Activated CD8-positive, alpha-beta memory T cell treated with anti-CD3 and anti-CD28 coated beads, Interleukin-2, amount 50 U/mL, for 1 hour (primary cell): ENCODE measurements around the gene NR3C1.

ENCODE experiments used
- DNase-seq: peaks from one replicate; pipeline ENCODE4 v3.0.0-alpha.2; 2020; ENCODE audit errors: extremely low read depth

The NR3C1 gene

GRCh38 chr5:143403593-143404415 is at the start of gene NR3C1:
TSS of gene NR3C1 (minus strand) at chr5:143403686. CDS start at chr5:143400839, 2,847 bp downstream.
- DNase-seq: peak; percentile 58

GRCh38 chr5:143449772-143450171 is 46.3 kb upstream of the NR3C1 start:
- DNase-seq: no peak

DNA sequence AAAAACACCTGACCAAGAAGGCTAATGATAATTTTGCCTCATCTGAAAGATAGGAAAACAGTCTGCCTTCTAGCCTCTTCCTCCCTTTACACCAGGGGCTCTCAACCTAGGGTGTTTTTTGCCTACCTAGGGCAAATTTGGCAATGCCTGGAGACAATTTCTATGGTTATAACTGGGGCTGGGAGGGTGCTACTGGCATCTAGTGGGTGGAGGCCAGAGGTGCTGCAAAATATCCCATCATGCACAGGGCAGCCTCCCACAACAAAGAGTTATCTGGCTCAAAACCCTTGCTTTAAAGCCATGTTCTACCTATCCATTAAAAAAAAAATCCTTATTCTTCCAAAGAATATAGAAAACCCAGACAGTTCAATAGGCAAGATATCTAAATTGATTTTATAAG is 45.0 kb upstream of the NR3C1 start:
- no peak for DNase-seq

DNA sequence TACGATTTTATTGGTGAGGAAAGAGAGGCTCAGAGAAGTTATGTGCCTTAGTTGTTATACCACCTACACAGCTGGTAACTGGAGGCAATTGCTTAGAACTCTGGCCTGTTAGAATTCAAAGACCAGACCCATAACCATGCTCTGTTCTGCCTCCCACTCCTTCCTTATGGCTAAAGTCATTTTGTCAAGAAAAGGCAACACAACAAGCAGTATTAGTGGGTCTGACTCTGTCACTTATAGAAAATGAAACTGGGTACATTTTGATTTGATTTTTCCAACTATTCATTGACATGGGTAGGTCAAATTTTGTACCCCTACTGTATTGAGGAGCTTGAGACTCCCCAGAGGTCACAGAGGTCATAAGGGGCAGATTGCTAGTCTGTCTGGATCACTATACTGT is 44.5 kb upstream of the NR3C1 start:
- no peak for DNase-seq

DNA sequence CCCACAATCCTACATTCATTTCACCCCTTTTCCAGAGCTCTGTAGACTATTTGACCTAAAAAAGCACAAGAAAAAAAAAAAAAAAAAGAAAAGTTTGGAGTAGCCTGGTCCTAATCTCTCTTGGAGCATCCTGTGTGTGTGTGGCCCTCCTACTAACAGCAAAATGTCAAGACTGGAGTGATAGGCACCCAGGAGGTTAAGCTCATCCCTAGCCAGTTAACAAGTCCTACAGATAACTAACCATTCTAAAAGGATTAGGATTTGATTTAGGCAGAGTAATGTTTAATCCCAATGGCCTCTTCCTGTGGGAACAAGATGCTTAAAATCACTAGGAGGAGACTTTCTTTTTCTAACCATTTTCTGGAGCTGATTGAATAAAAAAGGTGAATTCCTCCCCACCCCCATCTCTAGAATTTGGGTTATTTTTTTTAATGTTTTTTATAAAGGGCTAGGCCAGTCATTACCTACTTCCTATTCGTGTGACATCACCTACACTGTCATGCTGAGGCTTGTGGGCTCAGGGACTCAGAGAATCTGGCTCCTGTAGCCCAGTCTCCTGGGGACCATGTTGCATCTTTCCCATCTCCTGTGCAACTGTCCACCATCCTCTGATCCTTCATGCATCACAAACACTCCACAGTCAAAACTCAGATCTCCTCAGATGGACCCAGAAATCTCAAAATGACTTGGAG is 43.2 kb upstream of the NR3C1 start:
- DNase-seq: no peak

- DNase-seq: no peak
These were observed 42.3 kb upstream of the NR3C1 start for GRCh38 chr5:143445776-143446175.

DNA sequence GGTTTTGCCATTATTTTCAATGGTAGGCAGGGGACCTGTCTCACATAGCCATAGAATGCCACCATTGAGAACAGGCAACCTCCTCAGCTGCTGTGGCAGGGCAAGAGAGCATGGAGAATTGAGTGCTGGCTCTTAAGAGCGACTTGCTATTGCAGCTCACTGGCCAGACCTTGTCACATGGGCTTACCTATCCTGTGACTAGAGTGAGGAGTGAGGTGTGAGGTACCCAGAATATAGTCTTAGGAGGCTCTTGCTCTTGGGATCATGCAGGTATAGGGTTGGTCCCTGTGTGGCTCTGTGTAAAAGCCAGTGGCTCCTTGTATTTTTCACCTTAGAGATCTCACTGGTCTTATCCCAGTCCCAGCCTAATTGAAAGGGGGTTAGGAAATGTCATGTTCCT is 39.8 kb upstream of the NR3C1 start:
- DNase-seq: no peak

DNA sequence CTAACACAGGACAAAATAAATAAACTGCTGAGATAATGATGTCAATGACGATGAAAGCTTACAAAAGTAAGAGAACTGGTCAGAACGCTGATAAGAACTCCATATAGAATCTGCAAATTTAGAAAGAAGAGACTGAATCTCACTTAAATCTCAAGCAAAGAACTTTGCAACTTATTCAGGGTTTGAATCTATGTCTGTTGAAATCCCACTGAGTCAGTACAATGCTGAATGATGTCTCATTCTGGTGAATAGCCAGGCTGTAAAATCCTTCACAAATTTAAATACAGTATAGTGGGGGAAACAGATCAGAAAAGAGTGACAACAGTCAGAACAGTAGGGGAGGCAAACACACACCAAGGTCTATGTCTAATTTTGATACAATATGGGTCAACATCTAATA is 38.9 kb upstream of the NR3C1 start:
- DNase-seq: no peak

DNA sequence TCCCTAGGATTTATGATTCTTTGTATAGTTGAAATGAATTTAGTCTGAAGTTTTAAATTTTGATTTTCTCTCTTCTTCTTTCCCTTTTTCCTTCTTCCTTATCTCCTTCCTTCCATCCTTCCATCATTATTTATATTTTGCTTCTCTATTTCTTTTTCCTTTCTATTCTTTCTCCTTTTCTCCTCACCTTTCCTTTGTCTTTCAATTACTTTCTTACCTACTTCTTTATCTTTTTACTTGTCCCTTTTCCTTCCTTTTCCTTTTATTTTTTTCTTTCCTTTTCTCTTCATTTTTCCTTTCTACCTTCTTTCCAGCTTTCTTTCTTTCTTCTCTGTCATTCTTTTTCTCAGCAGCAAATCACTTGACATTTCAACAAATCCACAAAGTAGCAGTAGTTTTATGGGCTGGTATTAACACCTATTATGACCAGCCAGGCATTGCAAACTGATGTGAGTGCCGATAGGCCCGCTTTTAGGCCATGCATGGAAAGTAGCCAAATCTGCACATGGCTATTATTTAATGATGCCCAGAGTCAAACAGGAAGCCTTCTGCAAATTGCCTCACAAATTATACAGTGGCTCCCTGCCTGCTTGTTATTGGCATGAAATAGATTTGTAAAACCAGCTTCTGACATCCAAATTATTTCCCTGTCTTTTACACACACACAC is 37.1 kb upstream of the NR3C1 start:
- no peak for DNase-seq

DNA sequence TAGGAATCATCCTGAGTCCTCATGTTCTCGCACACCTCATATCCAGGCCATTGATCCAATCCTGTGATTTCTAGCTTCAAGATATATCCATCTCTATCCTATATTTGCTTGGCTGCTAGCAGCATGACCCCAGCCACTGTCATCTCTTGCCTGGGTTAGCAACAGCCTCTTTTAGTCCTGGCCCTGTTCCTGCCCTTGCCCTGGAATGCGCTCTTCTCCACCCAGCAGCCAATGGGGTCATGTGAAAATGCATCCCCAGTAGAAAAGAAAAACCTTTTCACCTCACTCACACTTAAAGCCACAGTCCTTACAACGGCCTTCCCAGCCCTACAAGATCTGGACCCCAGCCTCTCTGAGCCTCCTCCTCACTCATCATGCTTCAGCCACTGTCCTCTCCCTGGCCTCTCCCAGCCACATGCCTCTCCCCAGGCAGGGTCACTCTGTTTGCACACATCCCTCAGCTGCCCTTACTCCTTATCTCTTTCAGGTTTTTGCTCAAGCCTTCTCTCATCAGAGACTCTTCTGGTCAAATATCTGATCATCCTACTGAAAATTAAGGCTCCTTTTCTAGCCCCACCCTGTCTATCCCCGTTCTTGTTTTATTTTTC is 34.3 kb upstream of the NR3C1 start:
- DNase-seq: no peak

- no peak for DNase-seq
These were observed 33.4 kb upstream of the NR3C1 start for GRCh38 chr5:143436871-143437270.

DNA sequence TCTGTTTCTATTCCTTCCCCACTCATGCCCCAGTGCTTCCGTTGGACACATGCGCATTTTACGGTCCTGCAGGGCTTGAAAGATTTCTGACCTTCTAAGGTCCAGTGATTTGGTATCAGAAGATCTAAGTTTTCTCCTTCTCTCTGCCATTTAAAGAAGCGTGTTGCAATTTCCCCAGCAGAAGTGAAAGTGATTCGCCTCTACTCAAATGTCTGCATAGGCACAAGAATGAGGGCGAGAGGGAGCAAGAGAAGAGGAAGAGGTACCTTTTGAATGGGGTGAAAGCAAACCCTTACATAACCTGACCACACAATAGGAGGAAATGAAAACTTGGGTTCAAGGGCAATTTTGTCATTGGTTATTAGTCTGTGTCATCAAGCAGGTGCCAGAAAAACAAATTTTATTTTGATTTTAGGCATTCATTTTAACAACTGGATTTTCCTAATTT is 31.7 kb upstream of the NR3C1 start:
- peak; percentile 11 for DNase-seq

DNA sequence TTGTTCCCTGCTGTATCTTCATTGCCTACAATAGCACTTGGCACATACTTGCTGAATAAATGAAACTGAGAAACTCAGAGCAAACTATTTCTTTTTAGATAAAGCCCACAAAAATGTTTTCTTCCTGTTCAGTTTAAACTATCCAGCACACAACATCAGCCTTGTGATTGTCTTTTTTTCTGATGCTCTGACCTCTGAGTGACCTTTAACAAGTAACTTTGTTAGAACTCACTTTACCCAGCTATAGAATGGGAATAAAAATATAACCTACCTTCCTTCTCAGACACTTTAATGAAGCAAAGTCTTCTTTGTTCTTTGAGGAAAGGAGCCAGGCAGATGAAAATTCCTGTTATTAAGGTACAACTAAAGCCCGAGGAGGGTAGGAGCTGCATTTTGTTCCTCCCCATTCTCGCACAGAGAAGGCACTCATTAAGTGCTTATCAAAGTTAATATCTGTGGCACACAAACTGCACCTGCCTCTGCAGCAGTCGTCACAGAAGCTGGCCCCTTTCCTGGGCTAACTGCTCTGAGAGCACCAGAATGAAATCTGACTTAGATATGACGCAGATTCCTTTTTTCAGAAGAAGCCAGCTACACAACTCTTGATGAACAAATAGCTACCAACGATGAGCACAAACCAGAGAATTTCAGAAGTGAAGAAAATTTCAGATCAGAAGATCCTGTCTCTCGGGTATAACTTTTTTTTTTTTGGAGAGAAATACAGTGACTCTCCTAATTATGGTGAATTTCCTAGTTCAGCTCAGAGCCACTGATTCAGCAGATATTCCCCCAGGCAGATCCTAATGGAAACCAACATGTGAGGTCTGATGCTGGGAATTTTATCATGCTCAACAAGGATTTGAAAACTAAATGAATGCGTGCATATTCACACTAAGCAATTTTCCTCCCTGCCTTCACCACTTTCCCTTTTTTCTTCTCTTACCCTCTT is 31.0 kb upstream of the NR3C1 start:
- DNase-seq: peak; percentile 23

- DNase-seq: no peak
These were observed 30.2 kb upstream of the NR3C1 start for GRCh38 chr5:143433670-143434069.

DNA sequence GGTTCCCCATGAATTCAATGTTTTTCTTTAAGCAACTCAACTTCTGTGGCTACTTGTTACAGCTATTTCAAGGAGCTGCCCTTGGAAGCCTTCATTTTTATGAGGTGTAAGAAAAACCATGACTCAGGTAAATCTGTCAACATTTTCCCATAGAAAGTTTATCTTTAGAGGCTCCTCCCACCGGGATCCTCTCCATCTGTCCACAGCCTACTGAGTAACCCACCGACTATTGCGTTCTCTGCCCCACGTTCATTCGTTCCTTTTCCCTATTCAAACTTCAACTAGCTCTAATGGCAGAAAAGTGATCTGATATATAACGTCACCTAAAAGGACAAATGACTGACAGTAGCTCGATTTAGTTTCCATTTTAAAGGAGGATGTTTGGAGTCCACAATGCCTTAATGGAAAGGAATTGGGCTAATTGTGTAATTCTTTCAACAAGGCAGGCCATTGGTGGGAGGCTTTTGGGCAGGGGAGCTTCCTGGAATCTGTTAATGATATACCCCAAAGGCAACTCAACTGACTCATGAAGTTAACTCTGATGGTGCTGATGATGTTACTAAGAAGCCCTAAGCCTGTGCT is 29.3 kb upstream of the NR3C1 start:
- DNase-seq: no peak

GRCh38 chr5:143431789-143432188 is 28.3 kb upstream of the NR3C1 start:
- DNase-seq: no peak

DNA sequence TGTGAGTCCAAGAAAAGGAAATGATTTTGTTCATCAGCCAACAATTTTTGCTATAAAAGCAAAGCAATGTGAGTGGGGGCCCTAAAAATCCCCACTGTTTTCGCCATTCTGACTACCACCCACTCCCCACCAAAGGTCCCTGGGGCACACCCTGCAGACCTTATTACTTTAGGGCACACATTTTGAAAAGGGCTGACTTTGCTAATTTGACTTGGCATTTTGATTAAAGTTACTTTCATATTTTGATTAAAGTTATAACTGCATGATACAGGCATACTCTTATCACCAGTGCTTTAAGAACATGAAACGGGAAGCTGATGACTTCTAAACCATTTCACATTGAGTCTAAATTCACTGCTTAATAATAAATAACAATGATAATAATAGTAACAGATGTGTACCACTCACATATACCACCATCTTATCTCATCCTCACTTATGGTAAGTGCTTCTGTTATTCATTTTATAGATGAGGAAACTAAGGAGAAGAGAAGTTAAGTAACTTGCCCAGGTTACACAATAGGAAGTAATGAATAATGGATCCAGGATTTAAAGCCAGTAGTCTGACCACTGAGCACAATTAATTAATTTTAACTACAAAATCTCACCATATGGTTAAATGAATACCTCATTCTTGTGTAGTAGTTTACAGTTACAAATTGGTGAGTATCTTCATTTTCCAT is 25.4 kb upstream of the NR3C1 start:
- no peak for DNase-seq

GRCh38 chr5:143428155-143428554 is 24.7 kb upstream of the NR3C1 start:
- no peak for DNase-seq

DNA sequence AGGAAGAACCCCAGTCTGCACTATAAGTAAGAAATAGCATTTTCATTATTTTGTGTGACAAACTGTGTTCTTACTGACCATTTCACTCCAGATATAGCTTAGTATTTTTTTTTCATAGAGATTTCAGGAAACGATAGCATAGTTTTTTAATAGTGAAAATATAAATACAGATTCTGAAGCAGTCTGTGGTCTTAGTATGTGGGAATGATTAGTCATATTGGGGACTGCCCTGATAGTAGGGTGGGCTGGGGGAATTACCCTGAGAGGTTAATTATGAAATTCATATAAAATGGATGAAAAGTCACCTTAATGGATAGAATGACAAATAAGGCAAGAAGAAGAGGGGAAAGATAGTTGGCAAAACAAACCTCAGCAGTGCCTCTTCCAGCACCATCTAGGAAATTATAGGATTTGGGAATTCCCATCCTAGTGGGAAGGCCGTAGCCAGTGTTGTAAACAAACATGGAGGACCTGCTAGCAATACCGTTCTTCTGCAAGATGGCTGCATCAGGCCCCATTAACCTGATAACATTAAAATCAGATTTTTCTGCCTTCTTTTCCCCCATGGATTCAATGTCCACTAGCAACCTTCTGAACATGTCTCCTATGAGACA is 23.7 kb upstream of the NR3C1 start:
- no peak for DNase-seq
